Left colon (tissue), 2 donors: ENCODE measurements around the gene TCF15. TPM values are rescaled to one million over a fixed set of nuclear protein-coding genes. Genes with fewer than 3 reads are reported as not detected.

ENCODE experiments used
- ATAC-seq: fragments of 200-7000 bp; cut with Tn5 transposase; one replicate; pipeline ENCODE4 v1.9.1; 2020; ENCODE audit warnings: mild to moderate bottlenecking, moderate library complexity
- DNase-seq, 2 donors: peaks; one replicate each; pipeline ENCODE4 v3.0.0-alpha.2; 2020
- intact Hi-C, 2 donors: fragments of 100-400 bp; cut with DNase I in 1 of 2; cut with micrococcal nuclease in 1 of 2; formaldehyde crosslinking; loops; one replicate each; pipeline versions ENCODE4 v1.11.2 to v1.14.0; 2022; cut with DNase I, micrococcal nuclease
- long read RNA-seq: library from polyadenylated mRNA; unstranded; transcript quantifications from one replicate; pipeline ENCODE4 v2.0.0, GENCODE V29; 2021
- total RNA-seq, 2 donors: library from RNA; stranded (reverse); fragmentation: NEBNext Ultra II Directional; extraction: Animal tissue kit (Norgen Biotek cat#: 25700); gene quantifications; one replicate each; pipeline ENCODE4 v1.2.1, GENCODE V29; 2021
- donor health status: DM: no; HTN: no; CAD: no.
- donor health status: DM: yes; HTN: yes; CAD: no.

TCF15 gene, protein sequence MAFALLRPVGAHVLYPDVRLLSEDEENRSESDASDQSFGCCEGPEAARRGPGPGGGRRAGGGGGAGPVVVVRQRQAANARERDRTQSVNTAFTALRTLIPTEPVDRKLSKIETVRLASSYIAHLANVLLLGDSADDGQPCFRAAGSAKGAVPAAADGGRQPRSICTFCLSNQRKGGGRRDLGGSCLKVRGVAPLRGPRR
- total RNA-seq: under 1 TPM in 1 of 2 donors, not detected in 1; 0.22 TPM
- long read RNA-seq: 0 reads

- no peak for ATAC-seq
- no peak for DNase-seq
- intact Hi-C loops: no loop called here
These were observed at the start of gene TCF15 for GRCh38 chr20:610130-611046. Gene TCF15 (minus strand): TSS chr20:610309. CDS start chr20:610237, 72 bp downstream.

- ATAC-seq: no peak
- intact Hi-C loops: loop anchor here in 1 of 2 donors (10.0 kb wide), 1 partner anchor 114 kb away; the partner anchor contains the start of gene CSNK2A1
These were observed 48.7 kb upstream of the TCF15 start for GRCh38 chr20:658731-659291.

GRCh38 chr20:658202-658601 is 48.1 kb upstream of the TCF15 start:
- intact Hi-C loops: loop anchor here in 1 of 2 donors (10.0 kb wide), 1 partner anchor 113 kb away; the partner anchor contains the start of gene CSNK2A1
- DNase-seq (no peak), ATAC-seq (no peak)

More at GRCh38 chr20:658731-659291, 48.7 kb upstream of the TCF15 start:
- no peak for DNase-seq

DNA sequence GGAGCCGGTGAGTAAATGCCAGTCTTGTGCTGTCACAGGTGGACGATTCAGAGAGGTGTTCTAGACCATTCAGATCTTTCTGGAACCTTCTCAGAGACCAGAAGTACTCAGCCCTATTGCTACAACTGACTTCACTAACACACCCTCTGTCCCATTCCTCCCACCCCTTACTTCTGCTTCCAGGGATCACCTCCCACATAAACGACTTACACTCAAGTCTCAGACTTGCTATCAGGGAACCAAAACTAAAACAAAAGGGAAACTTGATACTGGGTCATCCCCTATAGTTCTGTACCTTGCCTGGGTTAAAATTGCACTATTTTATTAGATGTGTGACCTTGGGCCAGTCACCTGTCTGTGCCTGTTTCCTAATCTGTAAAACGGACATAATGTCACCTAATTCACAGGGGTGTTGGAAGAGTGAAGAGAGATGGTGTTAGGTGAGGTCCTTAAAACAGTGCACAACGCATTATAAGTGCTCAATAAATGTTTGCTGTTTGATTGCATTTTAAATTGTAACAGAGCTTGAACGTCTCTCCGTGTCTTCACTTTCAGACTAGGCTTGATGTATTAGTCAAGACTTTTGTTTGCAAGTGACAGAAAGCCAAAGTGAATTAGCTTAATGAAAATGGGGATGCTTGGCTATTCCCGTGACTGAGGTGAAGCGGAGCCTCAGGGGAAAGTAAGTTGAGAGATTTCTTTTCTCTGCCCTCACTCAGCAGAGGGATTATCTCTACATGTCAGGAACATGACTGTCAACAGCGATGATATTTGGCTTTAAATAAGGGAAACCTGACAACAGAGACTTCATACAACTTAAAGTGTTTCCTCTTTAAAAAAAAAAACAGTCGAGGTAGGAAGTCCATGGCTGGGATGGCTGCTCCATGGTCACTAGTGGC is 45.9 kb upstream of the TCF15 start:
- no peak for ATAC-seq
- DNase-seq: no peak
- intact Hi-C loops: loop anchor here in 1 of 2 donors (10.0 kb wide), 1 partner anchor 111 kb away; the partner anchor contains the start of gene CSNK2A1

- no peak for DNase-seq
- intact Hi-C loops: loop anchor here in 1 of 2 donors (10.0 kb wide), 1 partner anchor 110 kb away; the partner anchor contains the start of gene CSNK2A1
- ATAC-seq: no peak
These were observed 44.3 kb upstream of the TCF15 start for GRCh38 chr20:654417-654750.

DNA sequence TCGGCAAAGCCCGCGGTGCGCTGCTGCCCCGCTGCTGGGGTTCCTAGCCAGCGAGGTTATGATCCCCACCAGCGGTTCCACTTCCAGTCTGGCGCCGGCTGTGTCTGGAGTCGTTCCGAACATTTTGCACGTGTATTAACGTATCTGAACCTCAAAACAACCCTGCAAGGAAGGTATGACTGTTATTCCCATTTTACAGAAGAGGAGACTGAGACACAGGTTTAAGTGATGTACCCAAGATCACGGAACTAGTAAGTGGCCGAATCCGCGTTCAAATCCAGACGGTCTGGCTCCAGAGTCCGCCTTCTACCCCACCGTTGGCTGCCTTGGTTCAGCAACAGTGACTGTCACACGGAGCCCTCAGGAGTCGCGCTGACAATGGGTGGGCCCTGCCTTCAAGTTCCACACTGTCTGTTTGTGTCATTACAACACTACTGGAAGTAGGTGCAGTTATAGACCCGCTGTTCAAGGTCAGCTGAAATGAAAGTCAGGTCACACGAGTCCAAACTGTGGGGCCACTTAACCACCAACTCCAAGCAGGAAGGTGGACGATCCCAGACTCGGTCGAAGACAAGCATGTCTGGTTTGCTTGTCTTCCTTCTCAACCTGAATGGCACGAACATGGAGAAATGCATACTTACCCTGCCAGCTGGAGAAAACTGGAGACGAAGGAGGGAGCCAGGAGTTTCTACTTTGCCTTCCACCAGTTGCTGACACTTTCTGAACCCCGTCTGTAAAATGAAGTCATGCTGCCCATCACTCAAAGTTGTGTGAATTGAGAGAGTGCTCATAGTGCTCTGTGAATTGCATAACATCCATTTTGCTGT is 43.7 kb upstream of the TCF15 start:
- intact Hi-C loops: loop anchor here in 1 of 2 donors (10.0 kb wide), 1 partner anchor 109 kb away; the partner anchor contains the start of gene CSNK2A1
- peak; percentile 29 for ATAC-seq
- DNase-seq: peak in 1 of 2 donors; percentile 34

- DNase-seq (peak; percentile 90 to 92), ATAC-seq (peak; percentile 95)
- intact Hi-C loops: loop anchor here in 1 of 2 donors (10.0 kb wide), 1 partner anchor 108 kb away; the partner anchor contains the start of gene CSNK2A1
These were observed 43.0 kb upstream of the TCF15 start, which contains the start of gene SRXN1 for GRCh38 chr20:653110-653589. Gene SRXN1 (minus strand): TSS chr20:653200. CDS start chr20:653185, 15 bp downstream.

DNA sequence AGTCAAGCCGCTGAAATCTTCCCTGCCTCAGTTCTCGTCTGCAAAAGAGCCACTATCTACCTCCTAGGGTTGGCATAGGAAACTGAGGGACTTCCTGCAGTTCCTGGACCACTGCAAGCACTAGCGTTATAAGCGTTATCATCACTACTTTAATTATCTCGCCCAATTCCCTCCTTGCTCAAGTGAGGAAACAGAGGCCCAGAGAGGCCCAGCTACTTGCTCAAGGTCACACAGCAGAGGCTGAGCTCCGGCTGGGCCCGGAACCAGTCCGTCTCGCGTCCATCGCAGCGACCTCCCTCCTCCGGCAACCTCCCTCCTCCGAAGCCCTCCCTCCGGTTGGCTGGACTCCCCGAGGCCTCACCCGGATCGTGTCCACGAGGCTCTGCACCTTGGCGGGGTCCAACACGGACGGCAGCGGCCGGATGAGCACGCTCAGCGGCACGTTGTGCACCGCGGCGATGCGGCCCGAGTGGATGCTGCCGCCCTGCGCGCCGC is 42.6 kb upstream of the TCF15 start:
- DNase-seq (no peak), ATAC-seq (no peak)
- intact Hi-C loops: loop anchor here in 1 of 2 donors (10.0 kb wide), 1 partner anchor 108 kb away; the partner anchor contains the start of gene CSNK2A1

DNA sequence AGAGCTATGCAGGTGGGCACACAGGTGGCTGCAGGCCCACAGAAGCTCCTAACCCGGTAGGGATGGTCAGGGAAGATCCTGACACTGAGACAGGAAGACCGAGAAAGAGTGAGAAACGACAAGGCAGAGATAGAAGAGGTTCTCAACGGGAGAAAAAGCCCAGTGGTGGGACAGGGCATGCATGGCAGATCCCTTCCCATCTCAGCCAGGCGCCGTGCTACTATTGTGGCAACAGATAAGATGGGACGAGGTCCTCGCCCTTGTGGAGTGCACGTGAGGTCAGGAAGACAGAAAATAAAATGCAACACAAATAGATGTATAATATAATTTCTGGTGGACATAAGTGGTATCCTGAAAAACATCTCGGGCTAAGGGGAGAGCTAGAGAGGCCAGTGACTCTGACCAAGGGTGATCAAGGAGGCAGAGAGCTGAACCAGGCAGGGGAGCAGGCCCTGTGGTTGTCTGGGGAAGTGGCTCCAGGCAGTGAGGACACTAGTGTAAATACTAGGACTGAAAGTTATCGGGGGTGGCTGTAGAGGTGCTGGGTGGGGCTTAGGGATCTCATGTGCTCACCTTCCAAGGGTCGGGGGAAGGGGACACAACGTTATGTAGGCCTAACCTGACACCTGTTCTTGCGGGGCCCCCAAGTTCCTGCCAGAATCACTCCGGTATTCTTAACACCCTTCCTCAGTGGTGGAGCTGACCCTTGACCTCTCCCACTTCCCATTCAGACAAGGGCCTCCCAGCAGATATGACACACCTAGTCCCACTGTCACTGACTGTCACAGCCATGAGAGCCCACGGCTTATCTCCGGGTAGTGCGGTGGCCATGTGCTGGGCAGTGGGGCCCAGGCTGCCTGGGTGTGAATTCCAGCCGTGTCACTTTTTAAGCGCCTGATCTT is 41.9 kb upstream of the TCF15 start:
- intact Hi-C loops: loop anchor here in 1 of 2 donors (10.0 kb wide), 1 partner anchor 107 kb away; the partner anchor contains the start of gene CSNK2A1
- peak in 1 of 2 donors; percentile 18 for DNase-seq
- ATAC-seq: peak; percentile 15

- no peak for ATAC-seq
- intact Hi-C loops: loop anchor here in 1 of 2 donors (10.0 kb wide), 1 partner anchor 106 kb away; the partner anchor contains the start of gene CSNK2A1
- no peak for DNase-seq
These were observed 40.8 kb upstream of the TCF15 start for GRCh38 chr20:650954-651353.

- intact Hi-C loops: loop anchor here in 1 of 2 donors (10.0 kb wide), 1 partner anchor 105 kb away; the partner anchor contains the start of gene CSNK2A1
- no peak for DNase-seq
- ATAC-seq: no peak
These were observed 40.2 kb upstream of the TCF15 start for GRCh38 chr20:650281-650680.

DNA sequence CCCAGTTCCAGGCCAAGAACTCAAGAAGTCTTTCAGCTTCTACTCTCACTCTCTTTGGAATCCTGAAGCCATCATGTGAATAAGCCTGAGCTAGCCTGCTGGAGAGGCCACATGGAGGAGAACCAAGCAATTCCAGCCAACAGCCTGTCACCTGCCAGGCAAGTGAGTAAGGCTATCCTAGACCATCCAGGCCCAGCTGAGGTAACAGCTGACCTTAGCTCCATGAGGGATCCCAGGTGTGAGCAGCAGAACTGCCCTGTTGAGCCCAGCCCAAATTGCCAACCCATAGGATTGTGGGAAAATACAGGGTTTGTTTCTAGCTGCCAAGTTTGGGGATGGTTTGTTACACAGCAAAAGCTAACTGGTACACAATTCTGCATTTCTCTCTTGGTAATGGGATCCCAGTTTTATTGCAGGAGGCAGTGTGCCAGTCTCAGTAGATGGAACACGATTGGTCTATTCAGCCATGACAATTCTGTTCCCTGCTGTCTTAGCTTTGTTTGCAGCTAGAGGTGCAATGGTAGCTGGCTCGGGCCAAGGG is 37.4 kb upstream of the TCF15 start:
- no peak for ATAC-seq

GRCh38 chr20:646868-647233 is 36.7 kb upstream of the TCF15 start:
- no peak for ATAC-seq
- DNase-seq: no peak
- intact Hi-C loops: loop anchor here in 1 of 2 donors (10.0 kb wide), 1 partner anchor 292 kb away; no protein-coding TSS in a partner anchor

More for the DNA sequence above, 37.4 kb upstream of the TCF15 start:
- no peak for DNase-seq
- intact Hi-C loops: loop anchor here in 1 of 2 donors (10.0 kb wide), 1 partner anchor 293 kb away; no protein-coding TSS in a partner anchor

DNA sequence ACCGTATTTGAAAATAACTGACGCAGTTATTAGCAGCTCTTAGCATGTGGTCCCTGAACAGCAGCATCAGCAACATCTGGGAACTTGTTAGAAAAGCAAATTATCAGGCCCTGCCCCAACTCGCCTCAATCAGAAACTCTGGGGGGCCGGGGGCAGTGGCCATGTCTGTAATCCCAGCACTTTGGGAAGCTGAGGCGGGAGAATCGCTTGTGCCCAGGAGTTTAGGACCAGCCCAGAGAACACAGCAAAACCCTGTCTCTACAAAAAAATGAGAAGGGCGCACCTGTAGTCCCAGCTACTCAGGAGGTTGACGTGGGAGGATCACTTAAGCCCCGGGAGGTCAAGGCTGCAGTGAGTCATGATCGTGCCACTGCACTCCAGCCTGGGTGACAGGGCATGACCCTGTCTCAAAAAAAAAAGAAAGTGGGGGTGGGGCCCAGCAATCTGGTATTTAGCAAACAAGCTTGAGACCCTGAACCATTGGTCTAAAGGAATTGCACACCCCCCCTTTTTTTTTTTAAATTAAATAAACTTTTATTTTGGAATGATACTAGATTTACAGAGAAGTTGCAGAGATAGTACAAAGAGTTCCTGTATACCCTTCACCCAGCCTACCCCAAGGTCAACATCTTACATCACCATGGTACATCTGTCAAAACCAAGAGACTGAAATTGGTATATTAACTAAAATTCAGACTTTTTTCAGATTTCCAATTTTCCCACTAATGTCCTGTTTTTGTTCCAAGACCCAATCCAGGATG is 36.2 kb upstream of the TCF15 start:
- no peak for ATAC-seq
- no peak for DNase-seq
- intact Hi-C loops: loop anchor here in 1 of 2 donors (10.0 kb wide), 1 partner anchor 291 kb away; no protein-coding TSS in a partner anchor
